Nephron (organoid): Measurements from ENCODE around the gene PPFIA1.
A peak's percentile ranks its signal among the peaks of the same experiment; 100 is the strongest.

Source experiments
- H3K27ac Mint-ChIP-seq, 3 experiments: 2 replicates each; pipeline ENCODE4 v1.8.0; 2020; ENCODE audit warnings: mixed read lengths in 3 of 3, mild to moderate bottlenecking in 2 of 3, moderate library complexity in 1 of 3
- H3K27me3 Mint-ChIP-seq: 2 replicates; pipeline ENCODE4 v1.8.0; 2021; ENCODE audit warnings: low read depth, mild to moderate bottlenecking, moderate library complexity, mixed read lengths
- H3K36me3 Mint-ChIP-seq: 2 replicates; pipeline ENCODE4 v1.8.0; 2020; ENCODE audit warnings: low read depth, mixed read lengths
- H3K4me1 Mint-ChIP-seq: 2 replicates; pipeline ENCODE4 v1.8.0; 2020; ENCODE audit warnings: mixed read lengths
- H3K4me3 Mint-ChIP-seq, 3 experiments: 2 replicates each; pipeline ENCODE4 v1.8.0; 2020; ENCODE audit warnings: mild to moderate bottlenecking in 3 of 3, mixed read lengths in 3 of 3, moderate library complexity in 2 of 3
- H3K9me3 Mint-ChIP-seq: 2 replicates; pipeline ENCODE4 v1.8.0; 2020; ENCODE audit warnings: mixed read lengths
- CTCF ChIP-seq, 3 experiments: fragments of 200-600 bp; sonication (generic); IDR thresholded peaks; one replicate each; pipeline ENCODE4 v1.5.0; 2021; ENCODE audit warnings: antibody characterized with exemption in 3 of 3; ENCODE audit not compliant: unreplicated experiment in 3 of 3

Gene PPFIA1

DNA sequence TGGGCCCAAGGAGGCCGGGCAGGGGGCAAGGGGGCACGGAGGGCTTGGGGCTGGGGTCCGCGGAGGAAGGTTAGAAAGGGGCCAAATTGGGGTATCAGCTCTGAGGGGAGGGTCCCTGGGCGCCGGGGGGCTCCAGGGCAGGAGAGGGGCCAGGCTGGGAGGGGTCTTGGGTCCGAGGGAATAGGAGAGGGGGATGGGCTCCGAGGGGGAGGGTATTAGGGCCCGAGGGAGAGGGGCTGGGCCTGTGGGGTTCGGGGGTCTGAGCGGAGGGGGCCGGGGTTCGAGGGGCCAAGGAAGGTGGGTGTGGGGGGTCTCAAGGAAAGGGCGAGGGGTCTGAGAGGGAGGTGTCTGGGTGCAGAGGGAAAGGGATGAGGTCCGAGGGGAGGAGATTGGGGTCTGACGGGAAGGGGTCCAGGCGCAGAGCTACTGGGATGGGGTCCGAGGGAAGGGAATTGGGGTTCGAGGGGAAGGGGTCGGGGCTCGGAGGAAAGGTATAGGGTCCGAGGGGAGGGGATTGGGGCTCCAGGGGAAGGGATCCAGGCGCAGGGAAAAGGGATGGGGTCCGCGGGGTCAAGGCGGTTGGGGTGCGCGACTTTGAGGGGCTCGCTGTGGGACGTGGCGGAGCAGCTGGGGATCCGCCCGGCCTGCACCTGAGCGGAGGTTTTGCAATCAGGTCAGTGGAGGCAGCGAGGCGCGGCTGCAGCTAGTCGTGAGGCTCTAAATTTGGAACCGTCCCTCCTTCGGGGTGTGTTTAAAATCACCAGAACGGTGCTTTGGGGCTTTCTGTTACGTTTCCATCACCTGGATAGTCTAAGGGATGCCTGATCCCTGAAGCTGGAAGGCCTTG lies 128.6 kb downstream of the PPFIA1 start:
- Mint-ChIP-seq H3K4me1 (peaks cover 24% of the 10 kb centered on the region), H3K36me3 (peaks cover 3% of the 10 kb centered on the region), H3K9me3 (no peaks in the 10 kb centered on the region), H3K4me3 (peak overlapping the region; percentile 90 to 94 (median 93)), H3K27me3 (no peaks in the 10 kb centered on the region), H3K27ac (peak overlapping the region; percentile 23 to 68 (median 35))
- no peak for TF ChIP-seq CTCF (IDR thresholded peaks at IDR 0.05; ENCODE audit: unreplicated experiment in 3 of 3)

GRCh38 chr11:70399681-70400112 lies 129.2 kb downstream of the PPFIA1 start:
- peak overlapping the region; percentile 90 to 94 (median 93) for H3K4me3 Mint-ChIP-seq

GRCh38 chr11:70400643-70401042 lies 130.2 kb downstream of the PPFIA1 start:
- Mint-ChIP-seq H3K36me3 (peaks cover 7% of the 10 kb centered on the region), H3K4me1 (peaks cover 24% of the 10 kb centered on the region), H3K27me3 (no peaks in the 10 kb centered on the region), H3K27ac (no peak overlapping the region), H3K9me3 (no peaks in the 10 kb centered on the region), H3K4me3 (peak overlapping the region; percentile 90 to 94 (median 93))
- TF ChIP-seq CTCF (IDR thresholded peaks at IDR 0.05; ENCODE audit: unreplicated experiment in 3 of 3): no peak

More at GRCh38 chr11:70399681-70400112, 129.2 kb downstream of the PPFIA1 start:
- H3K27ac Mint-ChIP-seq: peak overlapping the region in 2 of 3 experiments; percentile 35 to 68
- peaks cover 24% of the 10 kb centered on the region for H3K4me1 Mint-ChIP-seq
- no peaks in the 10 kb centered on the region for H3K27me3 Mint-ChIP-seq
- peaks cover 3% of the 10 kb centered on the region for H3K36me3 Mint-ChIP-seq
- H3K9me3 Mint-ChIP-seq: no peaks in the 10 kb centered on the region
- no peak for TF ChIP-seq CTCF (IDR thresholded peaks at IDR 0.05; ENCODE audit: unreplicated experiment in 3 of 3)

DNA sequence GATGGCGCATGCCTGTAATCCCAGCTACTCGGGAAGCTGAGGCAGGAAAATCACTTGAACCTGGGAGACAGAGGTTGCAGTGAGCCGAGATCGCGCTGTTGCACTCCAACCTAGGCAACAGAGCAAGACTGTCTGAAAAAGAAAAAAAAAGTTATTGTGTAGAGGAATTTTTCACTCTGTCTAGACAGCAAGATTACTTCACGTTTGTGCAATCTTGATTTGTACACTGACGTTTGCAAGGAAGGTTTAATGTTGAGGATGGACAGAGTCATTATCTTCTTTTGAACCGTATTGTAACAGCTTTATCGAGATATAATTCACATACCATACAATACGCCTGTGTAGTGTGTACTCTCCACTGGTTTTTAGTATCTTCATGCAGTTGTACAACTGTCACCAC lies 131.5 kb downstream of the PPFIA1 start:
- Mint-ChIP-seq H3K27ac (no peak overlapping the region), H3K27me3 (no peaks in the 10 kb centered on the region), H3K4me1 (peaks cover 23% of the 10 kb centered on the region), H3K4me3 (peak overlapping the region; percentile 38 to 63 (median 50)), H3K9me3 (no peaks in the 10 kb centered on the region), H3K36me3 (peaks cover 9% of the 10 kb centered on the region)
- no peak for TF ChIP-seq CTCF (IDR thresholded peaks at IDR 0.05; ENCODE audit: unreplicated experiment in 3 of 3)

DNA sequence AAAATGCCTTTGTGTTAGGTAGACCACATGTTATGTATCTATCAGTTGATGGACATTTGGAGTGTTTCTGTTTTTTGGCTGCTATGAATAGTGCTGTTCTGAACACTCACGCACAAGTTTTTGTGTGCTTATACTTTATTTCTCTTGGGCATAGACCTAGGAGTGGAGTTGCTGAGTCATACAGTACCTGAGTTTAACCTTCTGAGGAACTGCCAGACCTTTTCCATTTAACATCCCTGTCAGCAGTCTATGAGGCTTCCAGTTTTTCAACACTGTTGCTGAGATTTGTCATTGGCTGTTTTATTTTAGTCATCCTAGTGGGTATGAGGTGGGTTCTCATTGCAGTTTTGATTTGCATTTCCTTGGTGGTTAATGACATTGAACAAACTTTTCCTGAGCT lies 132.2 kb downstream of the PPFIA1 start:
- Mint-ChIP-seq H3K36me3 (peaks cover 16% of the 10 kb centered on the region), H3K4me3 (peak overlapping the region; percentile 38 to 63 (median 50)), H3K9me3 (no peaks in the 10 kb centered on the region), H3K4me1 (peaks cover 17% of the 10 kb centered on the region), H3K27ac (no peak overlapping the region), H3K27me3 (no peaks in the 10 kb centered on the region)
- TF ChIP-seq CTCF (IDR thresholded peaks at IDR 0.05; ENCODE audit: unreplicated experiment in 3 of 3): no peak

- no peaks in the 10 kb centered on the region for H3K9me3 Mint-ChIP-seq
- no peak for TF ChIP-seq CTCF (IDR thresholded peaks at IDR 0.05; ENCODE audit: unreplicated experiment in 3 of 3)
- no peaks in the 10 kb centered on the region for H3K27me3 Mint-ChIP-seq
- H3K36me3 Mint-ChIP-seq: peaks cover 25% of the 10 kb centered on the region
- peaks cover 12% of the 10 kb centered on the region for H3K4me1 Mint-ChIP-seq
- no peak overlapping the region for H3K4me3 Mint-ChIP-seq
- no peak overlapping the region for H3K27ac Mint-ChIP-seq
These were observed 133.8 kb downstream of the PPFIA1 start for GRCh38 chr11:70404244-70404643.
